ENCODE data around the gene FAT1.

The FAT1 gene

DNA sequence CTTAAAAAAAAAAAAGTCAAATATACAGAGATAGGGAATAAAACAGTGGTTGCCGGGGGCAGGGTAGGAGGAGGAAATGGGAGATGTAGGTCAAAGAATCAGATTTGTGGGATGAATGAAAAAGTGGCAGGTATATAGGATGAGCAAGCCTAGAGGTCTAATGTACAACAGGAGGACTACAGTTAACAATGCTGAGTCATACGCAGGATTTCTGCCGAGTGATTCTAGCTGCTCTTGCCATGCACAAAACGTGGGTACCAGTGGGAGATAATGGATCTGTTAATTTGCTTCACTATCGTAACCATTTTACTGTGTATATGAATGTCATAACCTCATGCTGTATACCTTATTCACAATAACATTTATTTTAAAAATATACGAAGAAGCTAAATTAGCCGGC, 157.6 kb downstream of the FAT1 start:
- no peak for DNase-seq (ENCODE audit: low read depth, low spot score)

GRCh38 chr4:186563761-186564160, 159.9 kb downstream of the FAT1 start:
- no peak for DNase-seq (ENCODE audit: low read depth, low spot score)

DNA sequence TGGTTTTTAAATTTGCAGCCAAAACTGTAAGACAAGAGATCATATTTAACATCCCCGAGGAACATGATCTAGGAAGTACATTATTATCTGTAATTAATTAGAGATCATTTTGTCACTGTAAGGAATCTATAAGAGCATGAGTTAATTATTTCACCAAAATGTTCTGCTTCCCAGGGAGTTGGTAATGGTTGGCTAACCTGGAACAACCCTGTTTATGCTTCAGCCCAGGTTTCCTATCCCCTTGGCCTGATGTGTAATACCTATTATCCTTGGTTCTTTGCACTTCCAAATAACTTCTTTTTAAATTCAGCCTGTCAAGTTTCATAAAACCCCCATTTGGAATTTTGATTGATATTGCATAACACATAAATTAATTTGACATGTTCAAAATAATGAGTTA, 161.9 kb downstream of the FAT1 start:
- DNase-seq (ENCODE audit: low read depth, low spot score) = no peak

- no peak for DNase-seq (ENCODE audit: low read depth, low spot score)
These were observed 163.0 kb downstream of the FAT1 start for GRCh38 chr4:186560647-186561046.

DNA sequence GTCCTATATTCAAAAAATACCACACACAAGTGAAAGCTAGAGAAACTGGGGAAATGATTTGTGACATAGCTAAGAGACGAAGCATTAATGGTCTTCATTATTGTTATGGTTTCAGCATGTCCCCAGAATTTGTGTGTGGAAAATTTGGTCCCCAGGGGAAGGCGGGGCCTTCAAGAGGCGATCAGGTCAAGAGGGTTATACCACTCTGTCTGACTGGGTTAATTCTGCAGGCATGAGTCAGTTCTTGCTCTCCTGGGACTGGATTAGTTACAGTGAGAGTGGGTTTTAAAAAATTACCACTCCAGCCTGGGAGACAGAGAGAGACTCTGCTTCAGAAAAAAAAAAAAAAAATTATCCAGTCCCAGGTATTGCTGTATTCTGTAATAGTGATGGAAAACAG, 166.2 kb downstream of the FAT1 start:
- DNase-seq (ENCODE audit: low read depth, low spot score) = no peak

DNA sequence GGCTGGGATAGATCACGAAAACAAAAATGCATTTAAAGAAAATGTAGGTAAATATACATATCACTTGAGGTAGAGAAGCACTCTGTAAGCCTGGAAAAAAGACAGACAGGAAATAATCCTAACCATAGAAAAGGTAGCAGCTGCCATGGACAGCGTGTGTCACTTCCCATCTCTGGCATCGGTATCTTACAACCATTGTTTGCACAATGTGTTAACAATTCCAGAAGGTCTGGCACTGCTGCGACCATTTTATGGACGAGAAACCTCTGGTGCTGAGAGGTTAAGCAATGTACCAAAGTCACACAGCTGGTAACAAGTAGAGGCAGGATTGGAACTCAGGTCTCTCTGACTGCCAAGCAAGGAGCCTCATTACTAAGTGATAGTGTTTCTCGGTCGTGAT, 166.6 kb downstream of the FAT1 start:
- DNase-seq (ENCODE audit: low read depth, low spot score) = no peak

- DNase-seq (ENCODE audit: low read depth, low spot score) = no peak
These were observed 168.5 kb downstream of the FAT1 start, which contains the start of gene MTNR1A for GRCh38 chr4:186554914-186555827. MTNR1A (minus strand) TSS chr4:186555567; CDS start chr4:186555365, 202 bp downstream.

GRCh38 chr4:186554539-186554913, 169.1 kb downstream of the FAT1 start:
- no peak for DNase-seq (ENCODE audit: low read depth, low spot score)

GRCh38 chr4:186553717-186554116, 169.9 kb downstream of the FAT1 start:
- DNase-seq (ENCODE audit: low read depth, low spot score) = no peak

- no peak for DNase-seq (ENCODE audit: low read depth, low spot score)
These were observed 171.8 kb downstream of the FAT1 start for GRCh38 chr4:186551849-186552248.

DNA sequence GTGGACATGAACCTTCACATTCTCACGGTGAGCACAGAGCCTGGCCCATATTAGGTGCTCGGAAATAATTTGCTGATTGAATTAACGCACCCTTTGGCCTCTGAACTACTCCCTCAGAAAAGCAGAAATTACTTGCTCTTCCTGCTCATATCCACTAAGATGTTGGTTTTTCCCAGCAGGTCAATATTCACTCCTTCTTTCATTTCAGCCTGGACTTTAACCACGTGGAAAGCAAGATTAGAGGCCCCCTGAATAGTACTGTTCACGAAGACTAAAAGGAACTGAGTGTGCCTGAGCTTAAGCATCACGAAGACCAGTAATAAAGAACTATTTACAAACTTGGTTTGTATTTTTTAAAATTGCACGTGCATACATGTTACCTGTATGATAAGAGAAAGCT, 178.2 kb downstream of the FAT1 start:
- DNase-seq (ENCODE audit: low read depth, low spot score) = no peak

DNA sequence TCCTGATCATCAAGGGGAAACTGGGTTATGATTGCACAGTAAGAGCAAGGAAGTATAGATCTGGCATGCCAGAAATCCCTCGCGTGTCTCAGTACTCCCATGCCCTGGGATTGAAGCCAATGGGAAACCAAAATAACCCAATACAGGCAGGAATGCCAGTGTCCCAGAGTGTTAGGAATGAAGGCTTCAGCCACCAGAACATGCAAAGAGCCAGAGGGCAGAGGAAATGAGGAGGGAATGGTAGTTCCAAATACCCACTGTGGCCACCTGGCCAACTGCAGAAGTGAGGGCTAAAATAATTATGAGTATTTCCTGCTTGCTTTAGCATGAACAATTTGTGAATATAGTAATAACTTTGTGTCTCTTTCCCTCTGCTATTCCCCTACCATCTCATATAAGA, 180.4 kb downstream of the FAT1 start:
- no peak for DNase-seq (ENCODE audit: low read depth, low spot score)

GRCh38 chr4:186541801-186542200, 181.9 kb downstream of the FAT1 start:
- DNase-seq (ENCODE audit: low read depth, low spot score) = no peak

DNA sequence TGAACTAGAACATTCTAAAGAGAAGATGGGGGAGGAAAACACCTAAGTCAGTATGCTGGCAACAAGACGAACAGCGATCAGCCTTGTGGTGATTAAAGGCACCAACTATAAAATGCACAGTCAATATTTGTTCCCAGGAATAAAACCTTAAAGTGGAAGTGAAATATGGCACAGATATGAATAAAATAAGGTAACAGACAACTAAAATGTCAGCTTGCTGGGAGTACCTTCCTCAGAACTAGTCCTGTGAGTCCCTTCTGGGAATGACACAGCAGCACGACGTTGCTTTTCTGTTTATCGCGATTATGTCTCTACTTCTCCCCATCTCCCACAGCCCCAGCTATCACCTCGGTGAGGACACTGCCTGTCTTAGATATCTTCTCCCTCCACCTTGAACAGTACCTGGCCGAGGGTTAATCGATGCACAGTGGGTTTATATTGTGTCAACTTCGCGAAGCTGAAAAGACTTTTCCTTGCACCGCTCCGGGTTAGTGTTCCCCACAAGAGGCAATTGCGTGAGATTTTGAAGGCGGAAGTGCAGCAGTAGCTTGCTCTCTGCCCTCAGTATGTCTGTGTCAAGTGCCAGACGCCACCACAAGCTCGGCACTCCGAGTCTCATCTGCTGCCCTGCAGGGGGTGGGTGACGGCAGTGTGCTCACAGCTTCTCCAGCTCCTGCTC, 185.7 kb downstream of the FAT1 start:
- DNase-seq (ENCODE audit: low read depth, low spot score) = no peak
